ENCODE data around the gene SH3RF3.
A peak's percentile ranks its signal among the peaks of the same experiment; 100 is the strongest.
"Not testable (repeated sequence)": the region's sequence is repeated elsewhere in the genome, so short reads cannot be mapped to it uniquely, and the experiment has no call there.

Gene SH3RF3

GRCh38 chr2:109223490-109223889, 94.5 kb downstream of the SH3RF3 start:
- no peak for DNase-seq

GRCh38 chr2:109224341-109224740, 95.3 kb downstream of the SH3RF3 start:
- not testable (repeated sequence) for DNase-seq

GRCh38 chr2:109225170-109225782, 96.3 kb downstream of the SH3RF3 start:
- no peak for DNase-seq

- DNase-seq = peak; percentile 67
These were observed 97.1 kb downstream of the SH3RF3 start for GRCh38 chr2:109226128-109226527.

- DNase-seq = peak; percentile 43
These were observed 97.6 kb downstream of the SH3RF3 start for GRCh38 chr2:109226622-109227021.

GRCh38 chr2:109229094-109229675, 100.2 kb downstream of the SH3RF3 start:
- DNase-seq = peak; percentile 19

- no peak for DNase-seq
These were observed 102.0 kb downstream of the SH3RF3 start for GRCh38 chr2:109230941-109231420.

GRCh38 chr2:109231428-109231827, 102.4 kb downstream of the SH3RF3 start:
- DNase-seq = no peak

- DNase-seq = peak; percentile 46
These were observed 103.1 kb downstream of the SH3RF3 start for GRCh38 chr2:109231996-109232705.

- DNase-seq = no peak
These were observed 103.9 kb downstream of the SH3RF3 start for GRCh38 chr2:109232909-109233308.

GRCh38 chr2:109233643-109234042, 104.6 kb downstream of the SH3RF3 start:
- no peak for DNase-seq

- DNase-seq = peak; percentile 50
These were observed 105.3 kb downstream of the SH3RF3 start for GRCh38 chr2:109234355-109234754.

- DNase-seq = no peak
These were observed 107.1 kb downstream of the SH3RF3 start for GRCh38 chr2:109236147-109236546.

GRCh38 chr2:109237792-109238191, 108.8 kb downstream of the SH3RF3 start:
- DNase-seq = no peak

GRCh38 chr2:109238580-109238979, 109.6 kb downstream of the SH3RF3 start:
- DNase-seq = peak; percentile 97

- no peak for DNase-seq
These were observed 110.7 kb downstream of the SH3RF3 start for GRCh38 chr2:109239720-109240119.

- DNase-seq = no peak
These were observed 113.2 kb downstream of the SH3RF3 start for GRCh38 chr2:109242210-109242653.

GRCh38 chr2:109242654-109243331, 113.8 kb downstream of the SH3RF3 start:
- DNase-seq = no peak

- no peak for DNase-seq
These were observed 114.7 kb downstream of the SH3RF3 start for GRCh38 chr2:109243526-109244303.

- no peak for DNase-seq
These were observed 115.2 kb downstream of the SH3RF3 start for GRCh38 chr2:109244304-109244582.

GRCh38 chr2:109244750-109245382, 115.9 kb downstream of the SH3RF3 start:
- DNase-seq = no peak

- DNase-seq = no peak
These were observed 117.2 kb downstream of the SH3RF3 start for GRCh38 chr2:109246176-109246575.

All from MV-4-11 (cell line).